Panc1 (cell line): Measurements from ENCODE around the gene OR52W1.

Experiments
- POLR2AphosphoS5 ChIP-seq: IDR thresholded peaks from 2 replicates; pipeline ENCODE4 v1.6.1; 2012; ENCODE audit warnings: mild to moderate bottlenecking, low read depth, low read length, moderate library complexity
- SIN3A ChIP-seq: IDR thresholded peaks from 2 replicates; pipeline ENCODE4 v1.6.1; 2012; ENCODE audit warnings: low read depth, mild to moderate bottlenecking, low read length, moderate library complexity, borderline replicate concordance; ENCODE audit not compliant: insufficient read depth
- TCF7L2 ChIP-seq: IDR thresholded peaks from 2 replicates; pipeline ENCODE4 v1.6.1; 2011; ENCODE audit warnings: mild to moderate bottlenecking, low read depth, low read length, inconsistent platforms
- TF ChIP-seq, protein P1 (sequence below): fragments of 450-650 bp; IDR thresholded peaks from 2 replicates; pipeline ENCODE4 v1.5.1; 2017; ENCODE audit warnings: mild to moderate bottlenecking
- TF ChIP-seq, protein P2 (sequence below), 2 experiments: IDR thresholded peaks; 2 replicates each; pipeline ENCODE4 v1.6.1; 2011 to 2012; ENCODE audit warnings: low read depth in 2 of 2, control low read depth in 1 of 2, low read length in 1 of 2, mild to moderate bottlenecking in 1 of 2, moderate library complexity in 1 of 2; ENCODE audit not compliant: insufficient read depth in 1 of 2

DNA sequence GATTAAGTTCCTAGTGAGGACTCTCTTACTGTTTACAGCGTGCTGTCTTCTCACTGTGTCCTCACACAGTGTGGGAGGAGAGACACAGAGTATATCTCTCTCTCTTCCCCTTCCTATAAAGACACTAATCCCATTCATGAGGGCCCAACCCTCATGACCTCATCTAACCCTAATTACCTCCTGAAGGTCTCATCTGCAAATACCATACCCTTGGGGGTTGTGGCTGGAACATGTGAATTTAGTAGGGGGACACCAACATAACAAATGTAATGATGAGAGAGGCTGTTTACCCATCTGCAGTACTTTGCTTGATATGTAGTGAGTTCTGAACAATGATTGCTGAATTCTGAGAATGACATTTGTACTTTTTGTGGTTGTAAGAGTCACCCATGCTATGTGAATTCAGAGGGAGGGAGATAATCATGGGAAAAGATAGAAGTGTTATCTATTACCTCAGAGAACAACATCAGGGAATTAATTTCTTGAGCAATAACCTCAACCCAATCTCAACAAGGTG lies 4.9 kb upstream of the OR52W1 start:
- TF ChIP-seq, protein P1, sequence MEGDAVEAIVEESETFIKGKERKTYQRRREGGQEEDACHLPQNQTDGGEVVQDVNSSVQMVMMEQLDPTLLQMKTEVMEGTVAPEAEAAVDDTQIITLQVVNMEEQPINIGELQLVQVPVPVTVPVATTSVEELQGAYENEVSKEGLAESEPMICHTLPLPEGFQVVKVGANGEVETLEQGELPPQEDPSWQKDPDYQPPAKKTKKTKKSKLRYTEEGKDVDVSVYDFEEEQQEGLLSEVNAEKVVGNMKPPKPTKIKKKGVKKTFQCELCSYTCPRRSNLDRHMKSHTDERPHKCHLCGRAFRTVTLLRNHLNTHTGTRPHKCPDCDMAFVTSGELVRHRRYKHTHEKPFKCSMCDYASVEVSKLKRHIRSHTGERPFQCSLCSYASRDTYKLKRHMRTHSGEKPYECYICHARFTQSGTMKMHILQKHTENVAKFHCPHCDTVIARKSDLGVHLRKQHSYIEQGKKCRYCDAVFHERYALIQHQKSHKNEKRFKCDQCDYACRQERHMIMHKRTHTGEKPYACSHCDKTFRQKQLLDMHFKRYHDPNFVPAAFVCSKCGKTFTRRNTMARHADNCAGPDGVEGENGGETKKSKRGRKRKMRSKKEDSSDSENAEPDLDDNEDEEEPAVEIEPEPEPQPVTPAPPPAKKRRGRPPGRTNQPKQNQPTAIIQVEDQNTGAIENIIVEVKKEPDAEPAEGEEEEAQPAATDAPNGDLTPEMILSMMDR = no peak
- TF ChIP-seq POLR2AphosphoS5 = no peak
- TF ChIP-seq TCF7L2 = no peak
- TF ChIP-seq, protein P2, sequence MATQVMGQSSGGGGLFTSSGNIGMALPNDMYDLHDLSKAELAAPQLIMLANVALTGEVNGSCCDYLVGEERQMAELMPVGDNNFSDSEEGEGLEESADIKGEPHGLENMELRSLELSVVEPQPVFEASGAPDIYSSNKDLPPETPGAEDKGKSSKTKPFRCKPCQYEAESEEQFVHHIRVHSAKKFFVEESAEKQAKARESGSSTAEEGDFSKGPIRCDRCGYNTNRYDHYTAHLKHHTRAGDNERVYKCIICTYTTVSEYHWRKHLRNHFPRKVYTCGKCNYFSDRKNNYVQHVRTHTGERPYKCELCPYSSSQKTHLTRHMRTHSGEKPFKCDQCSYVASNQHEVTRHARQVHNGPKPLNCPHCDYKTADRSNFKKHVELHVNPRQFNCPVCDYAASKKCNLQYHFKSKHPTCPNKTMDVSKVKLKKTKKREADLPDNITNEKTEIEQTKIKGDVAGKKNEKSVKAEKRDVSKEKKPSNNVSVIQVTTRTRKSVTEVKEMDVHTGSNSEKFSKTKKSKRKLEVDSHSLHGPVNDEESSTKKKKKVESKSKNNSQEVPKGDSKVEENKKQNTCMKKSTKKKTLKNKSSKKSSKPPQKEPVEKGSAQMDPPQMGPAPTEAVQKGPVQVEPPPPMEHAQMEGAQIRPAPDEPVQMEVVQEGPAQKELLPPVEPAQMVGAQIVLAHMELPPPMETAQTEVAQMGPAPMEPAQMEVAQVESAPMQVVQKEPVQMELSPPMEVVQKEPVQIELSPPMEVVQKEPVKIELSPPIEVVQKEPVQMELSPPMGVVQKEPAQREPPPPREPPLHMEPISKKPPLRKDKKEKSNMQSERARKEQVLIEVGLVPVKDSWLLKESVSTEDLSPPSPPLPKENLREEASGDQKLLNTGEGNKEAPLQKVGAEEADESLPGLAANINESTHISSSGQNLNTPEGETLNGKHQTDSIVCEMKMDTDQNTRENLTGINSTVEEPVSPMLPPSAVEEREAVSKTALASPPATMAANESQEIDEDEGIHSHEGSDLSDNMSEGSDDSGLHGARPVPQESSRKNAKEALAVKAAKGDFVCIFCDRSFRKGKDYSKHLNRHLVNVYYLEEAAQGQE (IDR thresholded peaks at IDR 0.05; ENCODE audit: insufficient read depth in 1 of 2, low read depth in 2 of 2, low read length in 1 of 2) = no peak
- no peak for TF ChIP-seq SIN3A
